ENCODE measurements around the gene BTG2.

Gene BTG2

GRCh38 chr1:203340112-203340790 is 34.9 kb downstream of the BTG2 start:
- H3K36me3 Mint-ChIP-seq (ENCODE audit: low read depth): no peaks in the 10 kb centered on the region
- H3K27me3 Mint-ChIP-seq: peaks cover 40% of the 10 kb centered on the region
- intact Hi-C loops (cut with micrococcal nuclease): loop anchor here (1.0 to 10.0 kb wide), 3 partner anchors 101 to 365 kb away; no protein-coding TSS in a partner anchor
- H3K4me3 Mint-ChIP-seq: no peak overlapping the region
- peaks cover 21% of the 10 kb centered on the region for H3K4me1 Mint-ChIP-seq (ENCODE audit: low read depth)
- H3K27ac Mint-ChIP-seq: no peak overlapping the region
- H3K9me3 Mint-ChIP-seq: no peaks in the 10 kb centered on the region

DNA sequence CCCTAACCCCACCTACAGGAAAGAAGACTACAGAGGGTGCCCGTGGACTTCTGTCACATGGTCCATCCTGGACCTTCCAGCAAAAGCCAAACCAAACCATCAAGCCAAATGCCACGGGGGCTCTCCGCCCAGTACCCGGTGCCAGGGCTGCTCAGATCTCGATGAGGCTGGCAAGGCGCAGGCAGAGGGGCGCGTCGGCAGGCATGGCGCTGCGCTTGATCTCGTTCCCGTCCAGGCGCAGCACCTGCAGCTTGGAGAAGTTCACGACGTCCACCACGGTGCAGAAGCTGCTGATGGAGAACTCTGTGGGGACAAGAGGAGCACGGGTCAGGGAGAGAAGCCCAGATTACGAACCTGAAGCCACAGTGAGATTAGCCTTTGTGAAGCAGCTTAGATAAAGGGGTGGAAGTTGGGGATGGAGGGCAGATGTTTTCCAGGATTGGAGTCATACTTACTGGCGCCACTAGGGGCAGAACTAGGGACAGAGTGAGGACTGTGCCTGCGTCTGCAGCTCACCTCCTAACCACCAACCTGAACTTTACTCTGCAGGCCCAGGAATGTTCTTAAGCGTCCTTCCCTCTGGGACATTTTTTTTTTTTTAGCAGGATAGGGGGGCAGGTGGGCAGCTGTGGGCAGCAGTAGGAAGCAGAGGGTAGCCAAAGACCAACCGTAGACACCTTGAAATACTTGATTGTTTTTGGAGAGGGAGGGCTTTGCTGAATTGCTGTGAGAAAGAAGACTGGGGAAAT is 37.0 kb downstream of the BTG2 start:
- Mint-ChIP-seq H3K4me3 (no peak overlapping the region), H3K27ac (no peak overlapping the region), H3K27me3 (peaks cover 41% of the 10 kb centered on the region), H3K9me3 (no peaks in the 10 kb centered on the region), H3K4me1 (ENCODE audit: low read depth) (peaks cover 10% of the 10 kb centered on the region), H3K36me3 (ENCODE audit: low read depth) (no peaks in the 10 kb centered on the region)
- intact Hi-C loops (cut with micrococcal nuclease): loop anchor here (10.0 kb wide), 1 partner anchor 362 kb away; no protein-coding TSS in a partner anchor

GRCh38 chr1:203343956-203344754 is 38.8 kb downstream of the BTG2 start:
- no peak overlapping the region for H3K4me3 Mint-ChIP-seq
- no peaks in the 10 kb centered on the region for H3K36me3 Mint-ChIP-seq (ENCODE audit: low read depth)
- H3K4me1 Mint-ChIP-seq (ENCODE audit: low read depth): peaks cover 6% of the 10 kb centered on the region
- H3K9me3 Mint-ChIP-seq: no peaks in the 10 kb centered on the region
- peaks cover 49% of the 10 kb centered on the region for H3K27me3 Mint-ChIP-seq
- H3K27ac Mint-ChIP-seq: no peak overlapping the region
- intact Hi-C loops (cut with micrococcal nuclease): loop anchor here (10.0 kb wide), 1 partner anchor 361 kb away; no protein-coding TSS in a partner anchor

- Mint-ChIP-seq H3K27me3 (peaks cover 47% of the 10 kb centered on the region), H3K27ac (no peak overlapping the region), H3K4me3 (no peak overlapping the region), H3K9me3 (no peaks in the 10 kb centered on the region), H3K36me3 (ENCODE audit: low read depth) (no peaks in the 10 kb centered on the region), H3K4me1 (ENCODE audit: low read depth) (peaks cover 6% of the 10 kb centered on the region)
- intact Hi-C loops (cut with micrococcal nuclease): loop anchor here (10.0 kb wide), 1 partner anchor 359 kb away; no protein-coding TSS in a partner anchor
These were observed 40.9 kb downstream of the BTG2 start for GRCh38 chr1:203346060-203346768.

GRCh38 chr1:203346769-203347102 is 41.4 kb downstream of the BTG2 start:
- H3K4me1 Mint-ChIP-seq (ENCODE audit: low read depth): peaks cover 8% of the 10 kb centered on the region
- intact Hi-C loops (cut with micrococcal nuclease): loop anchor here (10.0 kb wide), 1 partner anchor 358 kb away; no protein-coding TSS in a partner anchor
- no peak overlapping the region for H3K4me3 Mint-ChIP-seq
- H3K27ac Mint-ChIP-seq: no peak overlapping the region
- no peaks in the 10 kb centered on the region for H3K9me3 Mint-ChIP-seq
- H3K27me3 Mint-ChIP-seq: peaks cover 47% of the 10 kb centered on the region
- no peaks in the 10 kb centered on the region for H3K36me3 Mint-ChIP-seq (ENCODE audit: low read depth)

DNA sequence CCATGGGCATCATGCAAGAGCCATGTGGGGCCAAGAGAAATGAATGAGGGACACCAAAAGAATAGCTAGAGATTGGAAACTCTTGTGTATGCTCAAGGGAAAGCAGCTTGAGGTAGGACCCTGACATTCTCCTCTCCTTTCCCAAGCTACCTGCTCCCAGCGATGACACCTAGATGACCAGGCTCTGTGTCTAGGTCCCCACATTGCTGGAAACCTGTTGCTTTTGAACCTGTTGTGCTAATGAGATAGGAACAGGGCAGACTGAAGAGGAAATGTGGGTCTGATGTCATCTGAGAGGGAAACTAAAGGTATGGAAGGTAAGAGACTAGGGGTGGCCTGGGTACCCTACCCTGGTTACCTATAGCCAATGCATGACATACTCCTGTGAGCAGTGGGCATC is 43.8 kb downstream of the BTG2 start:
- H3K9me3 Mint-ChIP-seq: no peaks in the 10 kb centered on the region
- no peaks in the 10 kb centered on the region for H3K36me3 Mint-ChIP-seq (ENCODE audit: low read depth)
- intact Hi-C loops (cut with micrococcal nuclease): loop anchor here (10.0 kb wide), 1 partner anchor 356 kb away; no protein-coding TSS in a partner anchor
- no peak overlapping the region for H3K4me3 Mint-ChIP-seq
- H3K27me3 Mint-ChIP-seq: peaks cover 48% of the 10 kb centered on the region
- no peak overlapping the region for H3K27ac Mint-ChIP-seq
- H3K4me1 Mint-ChIP-seq (ENCODE audit: low read depth): peaks cover 8% of the 10 kb centered on the region

DNA sequence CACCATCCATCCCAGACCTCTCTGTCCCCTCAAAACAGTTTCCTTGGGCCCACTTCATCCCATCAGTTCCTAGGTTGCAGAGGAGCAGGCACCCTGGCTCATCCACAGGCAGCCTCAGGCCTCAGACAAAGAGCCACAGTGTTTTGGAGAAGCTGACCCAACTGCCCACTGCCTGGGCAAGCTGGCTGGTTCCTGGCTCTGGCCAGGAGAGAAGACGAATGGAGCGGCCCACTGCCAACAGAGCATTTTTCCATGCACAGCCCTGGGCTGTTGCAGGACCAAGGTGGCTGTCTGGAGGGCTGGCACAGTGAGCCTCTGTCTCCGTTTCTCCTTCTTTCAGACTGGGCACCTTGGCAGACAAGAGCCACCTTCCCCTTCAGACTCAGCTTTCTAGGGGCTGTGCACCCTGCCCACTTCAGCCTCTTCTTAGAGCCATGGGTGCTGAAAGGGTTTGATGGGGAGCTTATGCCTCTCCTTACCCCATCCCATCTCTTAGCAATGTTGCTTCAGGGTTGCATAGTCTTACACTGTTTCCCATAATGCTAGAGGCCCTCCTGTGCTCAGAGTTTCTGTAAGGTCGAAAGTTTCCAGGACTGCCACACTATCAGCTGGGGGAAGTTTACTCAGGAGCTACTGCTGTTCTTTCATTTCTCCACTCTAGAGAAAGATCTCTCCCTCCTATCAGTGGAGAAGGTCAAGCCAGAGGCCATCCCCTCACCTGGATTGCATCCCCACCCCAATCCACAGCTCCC is 44.6 kb downstream of the BTG2 start:
- Mint-ChIP-seq H3K4me1 (ENCODE audit: low read depth) (peaks cover 8% of the 10 kb centered on the region), H3K9me3 (no peaks in the 10 kb centered on the region), H3K27me3 (peaks cover 43% of the 10 kb centered on the region), H3K4me3 (no peak overlapping the region), H3K36me3 (ENCODE audit: low read depth) (no peaks in the 10 kb centered on the region), H3K27ac (no peak overlapping the region)
- intact Hi-C loops (cut with micrococcal nuclease): loop anchor here (10.0 kb wide), 1 partner anchor 355 kb away; no protein-coding TSS in a partner anchor

DNA sequence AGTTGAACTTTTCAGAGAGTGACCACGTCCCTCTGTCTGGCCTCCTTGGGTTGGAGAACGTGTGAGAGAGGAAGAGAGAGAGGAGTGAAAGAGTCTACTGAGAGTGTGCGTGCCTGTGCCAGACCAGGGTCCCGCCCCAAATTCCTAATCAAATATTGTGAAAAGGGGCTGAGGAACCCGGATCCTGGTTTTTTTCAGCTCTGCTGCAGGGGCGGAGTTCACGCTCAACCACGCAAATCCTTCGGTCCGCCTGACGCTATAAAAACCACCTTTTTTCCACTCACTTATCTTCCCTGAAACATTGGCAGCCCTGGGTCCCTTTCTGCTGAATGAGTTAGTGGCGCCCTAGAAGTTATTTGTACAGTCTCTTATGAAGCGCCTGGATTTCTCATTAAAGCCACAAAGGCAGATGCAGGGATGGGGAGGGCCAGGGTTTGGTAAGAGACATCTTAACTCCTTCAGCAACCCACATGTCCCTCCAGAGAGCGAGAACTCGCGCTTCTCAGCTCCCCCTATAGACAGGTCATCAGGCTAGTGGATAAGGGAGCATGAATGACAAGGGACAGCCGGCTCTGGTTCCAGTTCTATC is 45.8 kb downstream of the BTG2 start, which contains the start of gene FMOD:
FMOD (minus strand) TSS at position 86 of the 589 bp plus-strand sequence. CDS start 2,852 bp downstream, outside the sequence.
- H3K36me3 Mint-ChIP-seq (ENCODE audit: low read depth): no peaks in the 10 kb centered on the region
- peaks cover 50% of the 10 kb centered on the region for H3K27me3 Mint-ChIP-seq
- H3K4me1 Mint-ChIP-seq (ENCODE audit: low read depth): peaks cover 8% of the 10 kb centered on the region
- no peak within 1 kb of the TSS for H3K4me3 Mint-ChIP-seq
- no peaks in the 10 kb centered on the region for H3K9me3 Mint-ChIP-seq
- no peak within 1 kb of the TSS for H3K27ac Mint-ChIP-seq
- intact Hi-C loops (cut with micrococcal nuclease): no loop called here

- Mint-ChIP-seq H3K4me1 (ENCODE audit: low read depth) (peaks cover 8% of the 10 kb centered on the region), H3K36me3 (ENCODE audit: low read depth) (no peaks in the 10 kb centered on the region), H3K4me3 (no peak overlapping the region), H3K9me3 (peaks cover 16% of the 10 kb centered on the region), H3K27ac (no peak overlapping the region), H3K27me3 (peaks cover 51% of the 10 kb centered on the region)
- intact Hi-C loops (cut with micrococcal nuclease): no loop called here
These were observed 48.2 kb downstream of the BTG2 start for GRCh38 chr1:203353486-203353885.

DNA sequence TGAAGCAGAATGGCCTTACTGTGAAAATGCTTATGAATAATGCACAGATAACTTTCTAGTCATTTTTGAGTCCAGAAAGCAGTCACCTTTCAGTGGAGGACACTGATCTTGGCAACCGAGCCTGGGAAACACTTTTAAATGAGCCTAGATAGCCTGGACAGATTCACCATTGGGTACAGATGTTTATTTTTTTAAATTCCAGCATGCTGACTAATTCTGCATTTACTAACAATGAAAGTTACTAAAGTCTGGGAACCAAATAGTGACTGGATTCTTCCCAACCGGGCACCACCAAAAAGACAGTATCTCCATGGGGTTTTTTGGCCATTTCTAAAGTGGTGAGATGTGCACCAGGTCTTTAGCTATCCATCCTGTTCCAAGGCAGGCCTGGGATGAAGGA is 48.9 kb downstream of the BTG2 start:
- peaks cover 8% of the 10 kb centered on the region for H3K4me1 Mint-ChIP-seq (ENCODE audit: low read depth)
- H3K27ac Mint-ChIP-seq: no peak overlapping the region
- peaks cover 55% of the 10 kb centered on the region for H3K27me3 Mint-ChIP-seq
- peaks cover 16% of the 10 kb centered on the region for H3K9me3 Mint-ChIP-seq
- no peak overlapping the region for H3K4me3 Mint-ChIP-seq
- intact Hi-C loops (cut with micrococcal nuclease): no loop called here
- no peaks in the 10 kb centered on the region for H3K36me3 Mint-ChIP-seq (ENCODE audit: low read depth)

- H3K9me3 Mint-ChIP-seq: peaks cover 16% of the 10 kb centered on the region
- no peak overlapping the region for H3K4me3 Mint-ChIP-seq
- H3K27ac Mint-ChIP-seq: no peak overlapping the region
- intact Hi-C loops (cut with micrococcal nuclease): no loop called here
- no peaks in the 10 kb centered on the region for H3K36me3 Mint-ChIP-seq (ENCODE audit: low read depth)
- peaks cover 39% of the 10 kb centered on the region for H3K27me3 Mint-ChIP-seq
- H3K4me1 Mint-ChIP-seq (ENCODE audit: low read depth): peaks cover 13% of the 10 kb centered on the region
These were observed 53.8 kb downstream of the BTG2 start for GRCh38 chr1:203359010-203359571.

Data from dendritic cell treated with granulocyte-macrophage colony-stimulating factor and Interleukin-4, amounts not matched to agents 40 ng/mL and 50 ng/mL, for 4 days (primary cell).